NCI-H2227 treated with DMSO at 0.1 percent for 48 hours (cell line): Measurements from ENCODE around the gene XKRX.

Source experiments
- DNase-seq: peaks from one replicate; lab custom pipeline; 2025; lab: John Stamatoyannopoulos, UW

Gene XKRX

DNA sequence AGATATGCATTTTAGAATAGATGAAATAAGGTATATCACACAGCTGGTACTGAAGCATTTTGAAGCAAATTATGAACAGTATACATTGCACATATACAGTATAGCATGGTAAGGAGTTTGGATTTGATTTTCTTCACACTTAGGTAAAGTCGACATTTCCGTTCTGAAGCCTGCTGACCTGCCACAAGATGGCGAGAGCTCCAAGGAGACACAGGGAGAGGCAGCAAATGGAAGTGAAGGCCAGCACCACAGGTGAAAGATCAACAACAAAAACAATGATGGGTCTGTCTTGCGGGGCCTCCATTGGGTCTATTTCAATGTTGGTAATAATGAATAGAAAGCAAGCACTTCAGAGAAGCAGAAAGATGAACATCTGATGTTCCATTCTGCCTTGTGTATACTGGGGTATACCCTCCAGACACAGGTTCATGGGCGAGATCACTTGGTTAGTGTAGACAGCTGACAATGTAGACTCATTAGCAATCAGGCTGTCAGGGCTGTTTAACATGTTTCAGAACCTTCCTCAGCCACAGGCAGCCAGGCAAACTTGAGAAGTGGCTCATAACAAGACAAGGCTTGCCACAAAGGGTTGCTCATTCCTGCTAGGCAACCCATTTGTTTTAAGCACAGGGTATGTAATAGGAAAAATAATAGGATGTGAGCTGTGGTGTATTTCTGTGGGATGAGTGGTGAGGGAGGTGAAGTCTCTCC lies 33.2 kb downstream of the XKRX start:
- peak; percentile 24 for DNase-seq

DNA sequence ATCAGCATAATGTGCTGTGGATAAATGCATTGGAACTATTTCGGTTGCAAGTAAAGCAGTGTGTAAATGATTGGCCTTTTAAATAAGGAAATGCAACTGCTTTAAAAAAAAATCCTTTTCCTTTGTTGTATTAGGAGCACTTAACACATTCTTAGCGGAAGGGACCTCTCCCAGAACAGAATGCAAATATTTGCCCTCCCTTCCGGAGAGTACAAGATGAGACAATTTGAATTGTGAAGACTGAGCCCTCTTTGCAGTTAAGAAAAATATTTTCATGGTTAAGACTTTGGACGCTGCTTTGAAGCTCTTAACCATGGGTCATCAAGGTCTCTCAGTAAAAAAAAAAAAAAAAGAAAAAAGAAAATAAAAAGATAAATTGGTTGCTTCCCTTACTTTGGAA lies 45.1 kb downstream of the XKRX start:
- DNase-seq, result no peak

- DNase-seq, result no peak
Measured at GRCh38 chrX:100880368-100880767, 48.3 kb downstream of the XKRX start.

- no peak for DNase-seq
Measured at GRCh38 chrX:100874325-100874724, 54.4 kb downstream of the XKRX start, which contains the start of gene NOX1. Gene NOX1, minus strand, starts transcription at chrX:100874359. Its CDS starts 220 bp downstream, at chrX:100874139.

- DNase-seq, result no peak
Measured at GRCh38 chrX:100871594-100872560, 56.8 kb downstream of the XKRX start.

GRCh38 chrX:100870527-100870926 lies 58.2 kb downstream of the XKRX start:
- DNase-seq, result no peak

- no peak for DNase-seq
Measured at GRCh38 chrX:100868273-100868672, 60.4 kb downstream of the XKRX start.

GRCh38 chrX:100864657-100865391 lies 63.9 kb downstream of the XKRX start:
- DNase-seq, result peak; percentile 25
